Glomerular endothelial cell (primary cell): ENCODE data around the gene SETD6. TPM values are rescaled to one million over a fixed set of nuclear protein-coding genes. Genes with fewer than 3 reads are reported as not detected.
A peak's percentile ranks its signal among the peaks of the same experiment; 100 is the strongest.
"Not testable (repeated sequence)": the region's sequence is repeated elsewhere in the genome, so short reads cannot be mapped to it uniquely, and the experiment has no call there.

Experiments
- DNase-seq: peaks from one replicate; pipeline ENCODE4 v3.0.0-alpha.2; 2011; ENCODE audit warnings: low read depth, low spot score; ENCODE audit errors: extremely low read depth
- total RNA-seq: library from RNA; depleted of rRNA; stranded (reverse); fragments of >200 nt; gene quantifications from 2 replicates; pipeline ENCODE4 v1.2.3, GENCODE V29; 2015

Gene SETD6
- total RNA-seq, result 3.7 and 16.2 TPM in 2 replicates

- DNase-seq, result peak; percentile 56
These were observed at the start of gene SETD6 for GRCh38 chr16:58515125-58515870. TSS of gene SETD6 (plus strand) at chr16:58515517. CDS start at chr16:58515538, 21 bp downstream.

- DNase-seq, result no peak
These were observed 49.5 kb upstream of the SETD6 start for GRCh38 chr16:58465817-58466216.

- DNase-seq, result no peak
These were observed 48.9 kb upstream of the SETD6 start for GRCh38 chr16:58466396-58466795.

GRCh38 chr16:58467905-58468304 is 47.4 kb upstream of the SETD6 start:
- no peak for DNase-seq

GRCh38 chr16:58471209-58471975 is 43.9 kb upstream of the SETD6 start:
- no peak for DNase-seq

- no peak for DNase-seq
These were observed 43.1 kb upstream of the SETD6 start for GRCh38 chr16:58472266-58472665.

GRCh38 chr16:58472827-58473226 is 42.5 kb upstream of the SETD6 start:
- no peak for DNase-seq

GRCh38 chr16:58474296-58474695 is 41.0 kb upstream of the SETD6 start:
- DNase-seq, result no peak

GRCh38 chr16:58475091-58475619 is 40.2 kb upstream of the SETD6 start:
- no peak for DNase-seq

- DNase-seq, result no peak
These were observed 38.5 kb upstream of the SETD6 start for GRCh38 chr16:58476791-58477190.

GRCh38 chr16:58478427-58478826 is 36.9 kb upstream of the SETD6 start:
- DNase-seq, result no peak

GRCh38 chr16:58481226-58481869 is 34.0 kb upstream of the SETD6 start:
- no peak for DNase-seq

GRCh38 chr16:58481931-58482330 is 33.4 kb upstream of the SETD6 start:
- DNase-seq, result no peak

- no peak for DNase-seq
These were observed 30.0 kb upstream of the SETD6 start for GRCh38 chr16:58485184-58485887.

- no peak for DNase-seq
These were observed 27.6 kb upstream of the SETD6 start for GRCh38 chr16:58487566-58488351.

GRCh38 chr16:58488531-58488930 is 26.8 kb upstream of the SETD6 start:
- no peak for DNase-seq

GRCh38 chr16:58490065-58490464 is 25.3 kb upstream of the SETD6 start:
- no peak for DNase-seq

GRCh38 chr16:58490539-58490938 is 24.8 kb upstream of the SETD6 start:
- not testable (repeated sequence) for DNase-seq

- no peak for DNase-seq
These were observed 23.3 kb upstream of the SETD6 start for GRCh38 chr16:58492066-58492465.

- no peak for DNase-seq
These were observed 22.6 kb upstream of the SETD6 start for GRCh38 chr16:58492735-58493134.
